Mesodermal cell (in vitro differentiated cells): ENCODE results near the gene SLC9A7.
A peak's percentile ranks its signal among the peaks of the same experiment; 100 is the strongest.

Experiments
- H3K27ac ChIP-seq: 2 replicates; pipeline ENCODE4 v1.7.0; 2013; ENCODE audit warnings: mild to moderate bottlenecking, low read depth, low read length, moderate library complexity; ENCODE audit not compliant: severe bottlenecking
- H3K36me3 ChIP-seq: 2 replicates; pipeline ENCODE4 v1.7.1; 2013; ENCODE audit warnings: mild to moderate bottlenecking, low read length, moderate library complexity; ENCODE audit not compliant: control insufficient read depth, insufficient read depth
- H3K4me1 ChIP-seq: one replicate; pipeline ENCODE4 v1.7.1; 2013; ENCODE audit warnings: mild to moderate bottlenecking, low read length; ENCODE audit not compliant: insufficient read depth, control insufficient read depth, poor library complexity, severe bottlenecking
- H3K4me3 ChIP-seq: 2 replicates; pipeline ENCODE4 v1.7.0; 2013; ENCODE audit warnings: low read length, control low read depth, mild to moderate bottlenecking; ENCODE audit not compliant: insufficient read depth, poor library complexity, severe bottlenecking; ENCODE audit errors: extremely low read depth
- H3K9me3 ChIP-seq: 2 replicates; pipeline ENCODE4 v1.7.1; 2013; ENCODE audit warnings: mild to moderate bottlenecking, low read length, moderate library complexity; ENCODE audit not compliant: control insufficient read depth
- WGBS, 2 experiments: methylation state at CpG; one replicate each; pipeline ENCODE4 v1.1.5; 2013; ENCODE audit warnings: missing lambda C conversion rate in 2 of 2; ENCODE audit not compliant: insufficient coverage in 2 of 2; 5-methylcytosine and 5-hydroxymethylcytosine counted together

The SLC9A7 gene

DNA sequence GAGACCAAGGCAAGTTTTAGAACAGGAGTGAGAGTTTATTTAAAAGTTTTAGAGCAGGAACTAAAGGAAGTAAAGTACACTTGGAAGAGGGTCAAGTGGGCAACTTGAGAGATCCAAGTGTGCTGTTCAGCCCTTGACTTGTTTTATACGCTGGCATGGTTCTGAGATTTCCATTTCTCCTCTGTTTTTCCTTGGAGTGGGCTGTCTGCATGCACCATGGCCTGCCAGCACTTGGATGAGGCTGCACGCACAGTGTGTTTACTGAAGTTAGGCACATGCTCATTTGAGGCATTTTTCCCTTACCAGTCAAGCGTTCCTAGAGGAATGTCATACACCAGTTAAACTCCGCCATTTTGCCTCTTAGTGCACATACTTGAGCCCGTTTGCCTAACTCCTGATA is 205.0 kb downstream of the SLC9A7 start:
- H3K4me1 ChIP-seq = peaks cover 3% of the 10 kb centered on the region
- no peak overlapping the region for H3K27ac ChIP-seq
- 100% methylated on average over 1 to 3 of the region's 5 CpGs for WGBS, 2 experiments
- no peak overlapping the region for H3K4me3 ChIP-seq
- peaks cover 17% of the 10 kb centered on the region for H3K36me3 ChIP-seq
- no peaks in the 10 kb centered on the region for H3K9me3 ChIP-seq

GRCh38 chrX:46551494-46552128 is 207.3 kb downstream of the SLC9A7 start:
- no peaks in the 10 kb centered on the region for H3K9me3 ChIP-seq
- peaks cover 31% of the 10 kb centered on the region for H3K36me3 ChIP-seq
- peak overlapping the region; percentile 90 for H3K27ac ChIP-seq
- H3K4me3 ChIP-seq = no peak overlapping the region
- WGBS, 2 experiments = 30 to 60% methylated on average over 1 to 2 of the region's 8 CpGs
- H3K4me1 ChIP-seq = peaks cover 3% of the 10 kb centered on the region

DNA sequence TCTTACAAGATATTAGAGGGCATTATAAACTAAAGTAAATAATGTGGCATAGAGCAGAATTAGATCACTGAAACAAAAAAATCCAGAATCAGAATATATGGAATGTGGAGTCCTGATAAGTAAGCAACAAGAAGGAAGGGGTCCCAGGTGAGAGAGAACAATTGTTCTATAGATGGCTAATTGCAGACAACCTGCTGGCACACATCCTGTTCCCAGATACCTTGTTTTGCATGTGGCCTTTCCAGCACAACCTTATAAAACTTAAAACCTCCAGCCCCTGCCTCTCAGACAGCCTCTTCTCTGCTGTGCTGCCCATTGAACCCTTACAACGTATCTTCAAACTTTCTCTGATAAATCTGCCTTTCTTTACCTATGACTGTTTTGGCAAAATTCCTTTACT is 209.0 kb downstream of the SLC9A7 start:
- Histone ChIP-seq H3K4me3 (no peak overlapping the region), H3K36me3 (peaks cover 32% of the 10 kb centered on the region), H3K4me1 (peaks cover 3% of the 10 kb centered on the region), H3K27ac (no peak overlapping the region), H3K9me3 (no peaks in the 10 kb centered on the region)
- WGBS, 2 experiments = 100% methylated on average over 1 of the region's 1 CpG; no CpG with 5 or more reads in 1 of the 2 experiments
